GM18861 (cell line): ENCODE results near the gene TRPV2.
"Not testable (repeated sequence)": the region's sequence is repeated elsewhere in the genome, so short reads cannot be mapped to it uniquely, and the experiment has no call there.

Source experiments
- ATAC-seq: cut with Tn5 transposase; IDR thresholded peaks from one replicate; pipeline ENCODE4 v1.9.1; 2021; ENCODE audit not compliant: unreplicated experiment

The TRPV2 gene

DNA sequence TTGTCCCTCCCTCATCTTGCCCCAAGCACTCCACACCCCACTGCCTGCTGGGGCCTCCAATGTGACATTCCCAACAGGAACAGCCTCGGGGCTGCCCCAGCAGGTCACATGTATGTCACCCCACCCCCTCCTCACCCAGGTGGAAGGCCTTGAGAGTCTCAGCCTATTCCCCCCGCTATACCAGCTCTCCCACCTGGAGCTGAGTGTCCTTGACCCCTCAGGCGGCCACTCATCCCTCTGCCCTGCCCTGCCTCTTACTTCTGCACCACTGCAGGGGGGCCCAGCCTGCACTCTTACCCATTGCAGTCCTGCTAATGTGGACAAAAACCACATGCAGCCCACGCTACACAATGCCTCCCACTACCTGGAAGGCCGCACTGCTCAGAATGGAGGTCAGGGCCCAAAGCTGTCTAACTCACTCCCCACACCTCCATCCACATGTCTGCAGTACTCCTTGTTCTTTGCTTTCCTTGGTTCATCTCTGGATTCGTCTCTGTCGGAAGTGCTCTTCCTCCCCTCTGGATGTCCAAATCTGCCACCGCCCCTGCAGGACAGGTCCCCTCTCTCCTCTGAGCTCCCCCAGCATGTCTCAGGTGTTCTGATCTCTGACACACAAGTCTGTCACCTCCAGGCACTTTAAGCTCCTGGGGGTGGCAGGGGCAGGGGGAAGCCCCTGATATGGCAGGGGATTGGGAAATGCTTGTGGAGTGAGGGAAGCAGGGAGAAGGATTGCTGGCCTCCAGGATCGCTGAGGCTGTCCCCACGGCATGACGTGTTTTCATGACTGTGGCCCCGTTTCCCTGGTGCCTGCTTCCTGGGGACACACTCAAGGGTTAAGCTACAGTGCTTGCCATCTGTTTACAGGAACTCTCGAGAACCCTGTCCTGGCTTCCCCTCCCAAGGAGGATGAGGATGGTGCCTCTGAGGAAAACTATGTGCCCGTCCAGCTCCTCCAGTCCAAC, 20.8 kb downstream of the TRPV2 start:
- no peak for ATAC-seq

DNA sequence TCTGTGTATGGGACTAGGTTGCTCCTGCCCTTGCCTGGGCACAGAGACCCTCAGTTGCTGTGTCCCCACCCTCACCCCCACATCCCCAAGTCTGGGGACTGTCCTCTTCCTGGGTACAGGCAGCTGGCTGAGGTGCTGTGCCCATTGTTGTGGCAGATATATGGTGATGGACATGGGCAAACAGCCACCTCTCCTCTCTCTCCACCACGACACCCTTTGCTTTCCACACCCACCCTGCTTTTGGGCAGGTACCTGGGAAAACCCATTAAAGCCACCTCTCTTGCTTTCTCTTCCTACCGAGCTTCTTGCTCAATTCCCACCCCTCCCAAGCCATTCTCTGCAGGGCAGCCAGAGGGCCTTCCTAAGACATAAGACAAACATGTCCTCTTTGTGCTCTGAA, 21.7 kb downstream of the TRPV2 start:
- no peak for ATAC-seq

GRCh38 chr17:16438173-16438556, 22.8 kb downstream of the TRPV2 start:
- ATAC-seq: peak; percentile 3

- ATAC-seq: peak; percentile 69
Observed at GRCh38 chr17:16438557-16439302, 23.4 kb downstream of the TRPV2 start.

- ATAC-seq: peak; percentile 4
Observed at GRCh38 chr17:16439303-16439791, 24.0 kb downstream of the TRPV2 start.

DNA sequence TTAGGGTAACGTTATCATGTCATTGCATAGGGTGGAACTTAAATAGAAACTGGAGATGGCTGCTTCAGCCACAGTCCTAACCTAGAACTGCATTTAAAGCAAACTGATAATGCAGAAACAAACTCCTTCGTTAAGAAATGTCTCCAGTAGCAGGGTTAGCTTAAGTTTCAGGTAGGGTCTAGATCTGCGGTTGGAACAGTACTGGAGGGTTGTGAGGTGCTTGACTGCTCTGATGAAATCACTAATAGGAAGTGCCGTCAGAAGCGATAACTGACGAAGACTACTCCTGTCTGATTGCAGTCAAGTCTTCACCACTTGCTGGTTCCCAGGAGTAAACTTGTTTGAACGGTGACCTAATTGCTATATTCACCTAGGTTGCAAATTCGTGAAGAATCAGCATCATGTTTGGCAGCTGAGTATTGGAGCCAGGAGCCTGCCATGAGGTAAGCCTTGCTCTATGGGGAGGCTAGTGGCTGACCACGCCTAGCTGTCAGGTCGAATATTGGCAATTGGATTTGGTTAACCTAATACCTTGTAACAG, 24.5 kb downstream of the TRPV2 start:
- no peak for ATAC-seq

DNA sequence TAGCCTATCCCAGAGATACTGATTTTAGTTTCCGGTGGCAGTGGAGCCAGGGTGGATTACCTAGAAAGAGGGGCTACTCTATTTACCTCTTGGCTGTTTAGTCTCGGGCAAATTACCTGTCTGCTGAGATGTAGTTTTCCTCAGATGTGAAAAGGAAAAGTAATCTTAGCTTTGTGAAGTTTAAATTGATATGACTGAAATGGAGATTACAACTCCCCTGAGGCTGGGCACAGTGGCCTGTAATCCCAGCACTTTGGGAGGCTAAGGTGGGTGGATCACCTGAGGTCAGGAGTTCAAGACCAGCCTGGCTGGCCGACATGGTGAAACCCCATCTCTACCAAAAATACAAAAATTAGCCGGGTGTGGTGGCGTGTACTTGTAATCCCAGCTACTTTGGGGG, 25.0 kb downstream of the TRPV2 start:
- ATAC-seq: not testable (repeated sequence)

DNA sequence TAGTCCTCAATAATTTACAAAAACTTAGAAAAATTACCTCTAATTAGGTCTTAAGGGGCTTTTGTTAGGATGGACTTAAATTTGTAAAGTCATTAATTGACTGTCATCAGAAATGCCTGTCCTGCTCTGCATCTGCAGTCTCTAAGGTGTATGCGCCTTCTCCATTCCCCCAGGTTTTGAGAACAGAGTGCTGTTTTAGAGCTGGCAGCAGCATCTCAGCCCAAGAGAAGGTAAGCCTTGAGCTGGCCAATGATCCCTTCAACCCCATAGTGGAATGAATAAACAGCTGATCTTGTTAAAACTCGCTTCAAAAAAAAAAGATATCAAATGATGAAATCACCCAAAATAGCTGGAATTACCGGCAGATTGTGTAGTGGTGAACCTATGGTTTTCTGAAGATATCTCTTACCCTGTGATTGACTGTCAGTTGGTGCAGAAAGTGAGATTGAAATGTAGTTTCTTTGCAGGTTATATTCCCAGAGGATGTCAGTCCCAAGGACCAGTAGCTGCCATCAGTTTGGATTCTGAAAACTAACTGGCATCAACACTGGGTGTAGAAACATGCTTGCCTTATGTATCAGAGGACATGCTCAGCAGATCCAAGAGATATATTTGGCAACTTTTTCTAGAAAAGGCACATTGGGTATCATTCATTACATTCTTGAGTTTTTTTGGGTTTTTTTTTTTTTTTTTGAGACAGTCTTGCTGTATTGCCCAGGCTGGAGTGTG, 25.7 kb downstream of the TRPV2 start:
- ATAC-seq: no peak

- ATAC-seq: no peak
Observed at GRCh38 chr17:16442141-16442540, 26.8 kb downstream of the TRPV2 start.

GRCh38 chr17:16442594-16443510, 27.5 kb downstream of the TRPV2 start:
- ATAC-seq: no peak

DNA sequence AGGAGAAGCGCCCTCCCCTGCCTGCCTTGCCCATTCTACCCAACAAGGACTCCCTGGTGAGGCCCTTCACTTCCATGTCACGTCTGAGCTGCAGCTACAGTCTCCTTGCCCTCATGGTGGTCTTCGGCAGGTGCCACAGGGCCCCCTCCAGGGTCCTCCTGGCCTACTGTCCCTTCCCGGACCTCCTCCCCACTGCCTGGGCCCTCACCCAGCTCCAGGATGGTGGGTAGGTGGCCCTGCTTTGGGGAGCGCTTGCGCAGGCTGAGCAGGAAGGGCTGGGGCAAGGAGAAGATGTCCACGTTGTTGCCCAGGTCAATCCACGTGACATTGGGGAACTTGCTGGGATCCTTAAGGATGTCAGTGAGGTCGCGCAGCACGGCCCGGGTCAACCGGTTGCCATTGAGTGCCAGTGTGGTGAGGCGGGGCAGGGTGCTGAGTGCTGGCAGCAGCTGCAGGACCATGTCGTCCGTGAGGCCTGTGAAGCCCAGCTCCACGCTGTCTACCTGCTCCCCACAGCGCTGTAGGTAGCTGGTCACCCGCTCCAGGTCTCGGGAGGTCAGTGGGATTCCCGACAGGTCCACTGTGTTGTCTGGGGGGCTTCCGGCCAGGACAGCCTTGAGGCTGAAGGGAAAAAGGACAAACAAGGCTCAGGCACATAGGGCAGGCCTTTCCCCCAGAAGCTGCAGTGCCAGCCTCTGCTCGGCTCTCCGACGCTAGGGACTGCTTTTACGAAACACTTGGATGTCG, 28.3 kb downstream of the TRPV2 start:
- ATAC-seq: no peak

DNA sequence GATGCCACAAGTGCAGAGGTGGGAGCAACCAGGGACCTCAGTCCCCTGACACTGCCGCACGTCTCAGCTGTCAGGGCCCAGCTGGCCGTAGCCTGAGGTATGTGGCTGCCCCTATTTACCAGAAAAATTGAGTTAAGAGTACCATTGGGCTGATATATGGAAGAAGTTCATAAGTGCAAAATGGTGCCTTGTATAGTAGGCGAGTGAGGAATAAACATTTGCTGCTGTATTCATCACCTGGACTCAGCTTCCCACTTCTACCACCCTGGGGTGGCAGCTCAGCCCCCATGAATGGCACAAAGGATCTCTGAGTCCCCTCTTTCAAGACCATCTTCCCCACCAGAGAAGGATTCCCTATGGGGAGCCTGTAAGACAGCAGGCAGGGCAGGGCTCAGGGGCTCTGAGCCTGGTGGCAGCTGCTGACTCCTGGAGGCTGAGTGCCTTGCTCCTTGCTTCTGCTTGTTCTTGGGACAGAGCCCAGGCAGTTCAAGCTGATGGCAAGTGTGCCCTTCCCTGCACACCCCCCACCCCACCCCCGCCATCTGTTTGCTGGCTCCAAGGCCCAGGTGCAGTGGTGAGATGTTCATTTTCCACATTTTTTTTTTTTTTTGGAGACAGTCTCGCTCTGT, 29.0 kb downstream of the TRPV2 start:
- no peak for ATAC-seq

GRCh38 chr17:16446338-16446983, 31.1 kb downstream of the TRPV2 start:
- ATAC-seq: no peak

- no peak for ATAC-seq
Observed at GRCh38 chr17:16447676-16448075, 32.3 kb downstream of the TRPV2 start.

DNA sequence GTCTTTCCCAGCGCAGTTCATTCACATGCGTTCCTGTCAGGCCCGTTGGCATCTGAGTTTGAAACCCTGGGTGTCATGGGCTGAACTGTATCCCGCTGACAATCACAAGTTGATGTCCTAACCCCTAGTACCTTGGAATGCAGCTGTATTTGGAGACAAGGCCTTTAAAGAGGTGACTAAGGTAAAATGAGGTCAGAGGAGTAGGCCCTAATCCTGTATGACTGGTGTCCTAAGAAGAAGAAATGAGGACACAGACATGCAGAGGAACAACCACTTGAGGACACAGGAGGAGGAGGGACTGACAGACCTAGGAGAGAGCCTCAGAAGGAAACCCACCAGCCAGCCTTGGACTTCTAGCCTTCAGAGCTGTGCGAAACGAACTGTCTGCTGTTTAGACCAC, 33.1 kb downstream of the TRPV2 start:
- no peak for ATAC-seq

GRCh38 chr17:16449121-16449570, 33.8 kb downstream of the TRPV2 start:
- no peak for ATAC-seq

DNA sequence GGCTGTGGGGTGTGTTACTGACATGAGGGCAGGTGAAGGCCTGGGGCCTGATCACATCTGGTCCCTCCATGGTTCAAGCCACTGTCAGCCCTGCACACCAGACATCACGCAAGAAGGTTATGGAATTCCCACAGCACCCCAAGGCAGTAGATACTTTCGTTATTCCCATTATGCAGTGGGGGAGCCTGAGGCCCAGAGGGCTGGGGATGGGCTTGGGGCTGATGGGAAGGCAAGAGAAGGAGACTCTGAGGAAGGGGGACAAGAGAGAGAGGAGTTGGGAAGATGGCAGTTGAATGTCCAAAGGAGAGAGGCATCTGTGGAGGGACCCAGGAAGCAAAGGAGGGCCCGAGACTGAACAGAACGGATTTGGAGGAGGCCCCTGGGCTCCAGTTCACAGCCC, 34.7 kb downstream of the TRPV2 start:
- ATAC-seq: no peak

- not testable (repeated sequence) for ATAC-seq
Observed at GRCh38 chr17:16452268-16452667, 36.9 kb downstream of the TRPV2 start.
